Activated T-cell treated with anti-CD3 and anti-CD28 coated beads for 24 hours (primary cell): ENCODE measurements around the gene LARP1B.
"Not testable (repeated sequence)": the region's sequence is repeated elsewhere in the genome, so short reads cannot be mapped to it uniquely, and the experiment has no call there.

Experiments
- DNase-seq: peaks from one replicate; pipeline ENCODE4 v3.0.0-alpha.2; 2020; ENCODE audit warnings: low read depth

Gene LARP1B

GRCh38 chr4:128225148-128225547 is 164.0 kb downstream of the LARP1B start:
- DNase-seq, result no peak

- no peak for DNase-seq
Measured at GRCh38 chr4:128227991-128228571, 167.0 kb downstream of the LARP1B start.

GRCh38 chr4:128228845-128229795 is 168.0 kb downstream of the LARP1B start:
- DNase-seq, result no peak

- DNase-seq, result no peak
Measured at GRCh38 chr4:128232719-128233118, 171.6 kb downstream of the LARP1B start.

GRCh38 chr4:128234836-128235235 is 173.7 kb downstream of the LARP1B start:
- no peak for DNase-seq

- no peak for DNase-seq
Measured at GRCh38 chr4:128241019-128241418, 179.9 kb downstream of the LARP1B start.

GRCh38 chr4:128241425-128241913 is 180.4 kb downstream of the LARP1B start:
- DNase-seq, result no peak

- DNase-seq, result no peak
Measured at GRCh38 chr4:128241981-128242380, 180.9 kb downstream of the LARP1B start.

GRCh38 chr4:128242601-128243000 is 181.5 kb downstream of the LARP1B start:
- DNase-seq, result no peak

GRCh38 chr4:128244379-128244778 is 183.3 kb downstream of the LARP1B start:
- no peak for DNase-seq

- not testable (repeated sequence) for DNase-seq
Measured at GRCh38 chr4:128245391-128245790, 184.3 kb downstream of the LARP1B start.

- DNase-seq, result no peak
Measured at GRCh38 chr4:128247906-128248305, 186.8 kb downstream of the LARP1B start.

GRCh38 chr4:128249787-128250668 is 188.9 kb downstream of the LARP1B start:
- no peak for DNase-seq

- no peak for DNase-seq
Measured at GRCh38 chr4:128255906-128256305, 194.8 kb downstream of the LARP1B start.

GRCh38 chr4:128256539-128256938 is 195.4 kb downstream of the LARP1B start:
- no peak for DNase-seq

GRCh38 chr4:128258166-128258565 is 197.1 kb downstream of the LARP1B start:
- DNase-seq, result not testable (repeated sequence)

GRCh38 chr4:128259889-128260288 is 198.8 kb downstream of the LARP1B start:
- DNase-seq, result not testable (repeated sequence)
